DMS53 treated with DMSO at 0.1 percent for 48 hours (cell line): ENCODE results near the gene COL4A2.
"Not testable (repeated sequence)": the region's sequence is repeated elsewhere in the genome, so short reads cannot be mapped to it uniquely, and the experiment has no call there.

Source experiments
- DNase-seq: peaks from one replicate; lab custom pipeline; 2025; ENCODE audit not compliant: unreplicated experiment; lab: John Stamatoyannopoulos, UW

The COL4A2 gene

DNA sequence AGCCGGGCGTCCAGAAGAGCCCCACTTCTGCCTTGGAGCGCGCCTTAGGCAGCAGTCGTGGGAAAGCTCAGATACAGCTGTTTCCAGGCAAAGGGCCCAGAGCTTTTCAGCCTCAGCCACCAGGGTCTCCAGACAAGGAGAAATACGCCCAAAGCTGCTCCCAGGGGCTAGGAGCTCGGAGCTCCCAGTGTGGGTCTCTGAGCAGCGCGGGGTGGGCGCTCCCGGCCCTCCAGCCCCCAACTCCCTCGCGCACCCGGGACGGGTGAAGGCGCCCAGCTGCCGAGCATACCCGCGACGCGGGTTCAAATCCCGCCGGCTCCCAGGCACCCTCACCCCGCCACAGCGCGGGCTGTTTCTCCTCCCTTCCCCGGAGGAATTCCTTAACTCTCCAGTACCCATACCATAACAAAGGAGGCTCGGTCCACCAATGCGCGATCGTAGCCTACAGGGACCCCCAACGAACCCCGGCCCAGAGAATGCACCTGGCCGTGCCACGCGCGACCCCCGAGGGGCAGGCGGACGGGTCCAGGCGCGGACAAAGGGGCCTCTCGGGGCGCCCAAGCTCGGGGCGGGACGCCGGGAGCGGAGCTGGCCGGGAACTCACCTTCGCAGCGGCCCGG, 634 bp upstream of the COL4A2 start:
- no peak for DNase-seq

DNA sequence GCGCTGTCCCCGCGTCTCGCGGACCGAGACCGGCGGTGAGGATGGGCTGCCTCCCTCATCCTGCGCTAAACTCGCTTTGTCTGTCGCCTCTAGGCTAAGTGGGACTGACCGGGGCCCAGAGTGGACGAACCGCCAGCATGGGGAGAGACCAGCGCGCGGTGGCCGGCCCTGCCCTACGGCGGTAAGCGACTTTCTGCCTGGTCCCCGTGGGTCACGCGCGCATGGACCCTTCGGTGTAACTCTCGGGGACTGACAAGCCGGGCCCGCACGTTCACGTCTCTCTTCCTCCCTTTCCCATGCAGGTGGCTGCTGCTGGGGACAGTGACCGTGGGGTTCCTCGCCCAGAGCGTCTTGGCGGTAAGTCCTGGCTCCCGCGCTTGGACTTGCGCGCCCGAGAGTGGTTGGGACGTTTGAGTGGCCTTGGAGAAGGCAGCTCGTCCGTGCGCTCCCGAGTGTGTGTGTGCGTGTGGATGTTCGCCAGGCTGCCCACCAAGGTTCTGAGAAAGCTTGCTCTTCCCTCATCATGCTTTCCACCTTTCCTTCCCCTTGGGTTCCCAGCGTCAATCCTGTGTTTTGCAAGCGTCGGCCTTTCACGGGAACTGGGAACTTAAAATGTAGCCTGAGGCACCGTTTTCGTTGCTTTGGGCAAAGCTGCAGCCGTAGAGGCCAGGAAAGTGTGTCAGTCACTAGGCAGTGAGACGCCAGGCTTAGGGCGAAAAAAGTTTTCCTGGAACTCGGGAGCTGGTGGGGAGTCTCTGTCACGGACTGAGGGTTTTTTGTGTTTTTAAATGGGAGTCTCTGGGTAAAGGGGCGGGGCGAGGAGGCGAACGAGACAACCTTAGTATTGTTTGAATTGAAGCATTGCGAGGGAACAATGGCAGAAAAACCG, 927 bp downstream of the COL4A2 start:
- DNase-seq = no peak

DNA sequence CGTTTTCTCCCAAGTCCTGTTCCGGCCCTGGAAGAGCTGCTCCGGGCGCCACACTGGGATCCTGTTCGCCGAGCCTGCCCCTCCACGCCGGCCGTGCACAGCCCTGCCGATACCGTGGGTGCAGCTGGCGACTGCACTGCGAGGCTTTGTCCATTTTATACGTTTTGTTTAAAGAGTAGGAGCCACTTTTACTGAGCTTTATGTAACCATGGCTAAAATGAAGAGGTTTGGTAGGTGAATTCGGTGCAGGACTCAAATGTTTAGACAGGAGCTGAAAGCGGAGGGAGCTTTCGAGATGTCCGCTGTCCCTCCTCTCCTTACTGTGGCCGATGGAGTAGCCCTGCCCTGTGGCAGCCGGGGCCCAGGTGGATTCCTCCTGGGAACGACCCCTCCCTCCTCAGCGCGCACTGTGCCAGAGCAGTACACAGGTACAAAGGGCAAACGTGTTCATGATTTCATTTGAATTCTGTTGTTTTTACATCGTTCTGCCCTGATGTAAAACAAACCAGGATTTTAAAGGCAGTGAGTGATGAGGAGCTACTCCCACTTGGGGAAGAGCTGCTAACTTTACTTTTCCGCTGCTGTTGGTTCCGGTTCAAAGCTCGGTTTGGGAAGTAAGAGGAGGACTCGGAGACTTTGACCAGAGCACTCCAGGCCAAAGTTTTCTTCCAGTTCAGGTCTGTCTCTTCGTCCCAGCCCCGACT, 1.7 kb downstream of the COL4A2 start:
- no peak for DNase-seq

GRCh38 chr13:110309661-110310524, 2.8 kb downstream of the COL4A2 start:
- no peak for DNase-seq

GRCh38 chr13:110310541-110311442, 3.7 kb downstream of the COL4A2 start:
- no peak for DNase-seq

DNA sequence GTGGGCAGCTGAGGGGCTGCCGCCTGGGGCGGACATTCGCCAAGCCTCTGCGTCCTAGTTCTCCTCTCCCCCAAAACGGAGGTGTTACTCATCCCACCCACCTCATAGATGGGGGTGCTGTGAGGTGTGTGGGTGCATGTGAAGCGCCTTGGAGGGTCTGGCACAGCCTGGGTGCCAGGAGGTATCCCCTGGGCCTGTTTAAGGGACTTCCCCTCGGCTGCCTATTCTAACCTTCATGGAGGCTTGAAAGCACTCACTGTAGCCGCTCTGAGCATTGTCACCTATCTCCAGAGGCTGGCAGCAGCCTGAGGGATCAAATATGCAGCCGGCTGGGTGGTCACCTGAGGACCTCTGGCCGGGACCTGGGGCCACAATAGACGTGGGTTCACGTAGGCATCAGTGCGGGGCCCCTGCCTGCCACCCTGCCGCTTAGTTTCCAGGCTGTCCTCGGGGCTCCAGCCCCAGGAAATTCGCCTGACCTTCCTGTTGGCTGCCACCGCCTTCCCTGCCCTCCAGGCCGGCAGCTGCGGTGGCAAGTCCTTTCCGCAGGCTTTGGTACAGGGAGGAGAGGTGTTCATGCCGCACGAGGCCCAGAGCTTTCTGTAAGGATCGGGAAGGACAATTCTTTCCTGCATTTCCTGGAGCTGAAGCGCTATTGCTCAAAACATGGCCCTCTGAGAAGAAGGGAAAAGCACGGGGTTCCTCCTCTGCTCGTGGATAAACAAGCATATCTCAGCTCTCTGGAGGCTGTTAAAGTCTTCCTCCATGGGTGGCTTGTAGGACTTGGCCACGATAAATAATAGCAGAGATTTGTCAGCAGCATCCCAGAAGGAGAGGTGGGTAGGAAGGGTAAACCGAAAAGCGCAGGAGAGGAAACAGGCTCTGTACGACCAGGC, 4.6 kb downstream of the COL4A2 start:
- no peak for DNase-seq

GRCh38 chr13:110312339-110313031, 5.4 kb downstream of the COL4A2 start:
- no peak for DNase-seq

DNA sequence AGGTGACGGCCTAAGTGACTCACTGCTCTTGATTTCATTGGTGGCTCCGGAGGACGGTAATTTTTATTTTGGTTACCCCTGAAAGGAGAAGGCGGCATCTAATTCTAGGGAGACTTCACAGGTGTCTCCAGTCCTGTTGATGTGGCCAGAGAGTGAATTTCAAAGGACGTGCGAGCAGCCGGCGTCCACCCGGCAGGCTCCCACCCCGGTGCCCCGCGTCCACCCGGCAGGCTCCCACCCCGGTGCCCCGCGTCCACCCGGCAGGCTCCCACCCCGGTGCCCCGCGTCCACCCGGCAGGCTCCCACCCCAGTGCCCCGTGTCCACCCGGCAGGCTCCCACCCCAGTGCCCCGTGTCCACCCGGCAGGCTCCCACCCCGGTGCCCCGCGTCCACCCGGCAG, 6.2 kb downstream of the COL4A2 start:
- not testable (repeated sequence) for DNase-seq

- not testable (repeated sequence) for DNase-seq
Measured at GRCh38 chr13:110313733-110314132, 6.6 kb downstream of the COL4A2 start.

GRCh38 chr13:110314516-110315245, 7.6 kb downstream of the COL4A2 start:
- DNase-seq = no peak

- DNase-seq = no peak
Measured at GRCh38 chr13:110316196-110316595, 9.1 kb downstream of the COL4A2 start.

- DNase-seq = no peak
Measured at GRCh38 chr13:110317093-110317492, 10.0 kb downstream of the COL4A2 start.

- no peak for DNase-seq
Measured at GRCh38 chr13:110317496-110318195, 10.6 kb downstream of the COL4A2 start.

DNA sequence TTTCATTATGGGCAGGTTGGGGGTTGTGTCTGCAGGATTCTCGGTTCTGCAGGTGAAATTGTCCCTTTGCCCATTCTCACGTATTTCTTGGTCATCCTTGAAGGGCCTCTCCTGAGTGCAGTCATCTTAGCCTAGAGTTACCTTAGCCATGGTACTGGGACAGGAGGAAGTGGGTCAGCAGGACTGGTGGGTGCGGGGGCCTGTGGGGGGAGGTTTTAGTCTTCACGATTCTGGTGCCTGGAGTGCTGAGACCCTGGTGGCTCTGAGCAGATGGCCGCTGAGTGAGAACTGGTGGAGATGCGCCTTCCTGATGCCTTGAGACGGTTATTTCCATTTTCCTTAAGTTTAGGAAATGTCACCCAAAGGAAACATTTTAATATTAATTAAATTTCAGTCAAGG, 11.8 kb downstream of the COL4A2 start:
- no peak for DNase-seq

DNA sequence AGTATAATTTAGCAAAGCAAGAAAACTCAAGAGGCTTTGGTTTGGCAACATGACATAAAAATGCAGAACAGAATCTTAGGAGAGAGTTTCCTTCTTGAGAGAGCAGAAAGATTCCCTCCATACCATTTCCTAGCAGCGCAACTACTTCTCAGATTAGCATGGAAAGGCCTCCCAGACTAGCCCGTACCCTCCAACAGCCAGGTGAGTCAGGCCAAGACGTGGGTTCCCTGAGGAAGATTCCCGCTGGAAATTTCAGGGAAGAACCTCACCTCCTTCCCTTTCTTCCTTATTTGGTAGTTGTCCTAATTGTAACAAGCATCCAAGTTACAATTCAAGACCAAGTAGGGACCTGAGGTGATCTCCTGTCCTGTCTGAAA, 12.3 kb downstream of the COL4A2 start:
- no peak for DNase-seq

DNA sequence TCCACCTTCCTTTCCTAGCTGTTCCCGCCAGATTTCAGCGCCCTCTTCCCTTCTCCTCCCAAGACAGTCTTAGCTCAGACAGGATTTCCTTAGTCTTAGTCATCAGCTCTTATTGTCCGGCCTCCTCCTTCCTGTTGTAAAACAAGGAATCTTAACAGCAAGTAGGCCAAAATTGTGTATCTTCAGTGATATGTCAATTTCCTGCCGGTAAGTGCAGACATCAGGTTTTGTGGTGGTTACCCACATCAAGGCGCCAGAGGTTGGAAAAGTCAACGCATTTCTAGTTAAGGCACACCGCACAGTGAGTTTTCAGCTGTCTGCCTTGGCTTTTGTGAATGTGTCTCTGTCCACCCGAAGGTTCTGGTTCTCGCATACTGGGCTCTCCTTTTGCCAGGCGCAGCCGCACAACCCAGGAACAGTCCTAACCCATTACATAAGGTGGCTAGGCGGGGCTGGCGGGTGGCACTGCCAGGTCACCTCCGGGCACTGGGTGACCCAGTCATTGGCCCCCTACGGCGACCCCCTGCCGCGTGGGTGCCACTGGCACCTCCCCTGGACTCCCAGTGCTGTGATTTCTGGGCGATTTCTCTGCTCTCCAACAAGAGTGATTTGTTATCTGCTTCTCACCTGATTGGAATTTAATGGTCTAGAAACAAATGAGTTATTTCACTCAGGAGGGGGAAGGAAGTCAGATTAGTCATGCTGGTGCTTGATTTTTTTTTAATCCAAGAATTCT, 12.9 kb downstream of the COL4A2 start:
- no peak for DNase-seq
